GM21526 (cell line): ENCODE measurements around the gene SRSF1.
"Not testable (repeated sequence)": the region's sequence is repeated elsewhere in the genome, so short reads cannot be mapped to it uniquely, and the experiment has no call there.

Source experiments
- ATAC-seq: cut with Tn5 transposase; IDR thresholded peaks from one replicate; pipeline ENCODE4 v1.9.1; 2021; ENCODE audit warnings: moderate library complexity; ENCODE audit not compliant: unreplicated experiment, low FRiP score

The SRSF1 gene

GRCh38 chr17:57970710-57971109 is 36.3 kb downstream of the SRSF1 start:
- no peak for ATAC-seq

DNA sequence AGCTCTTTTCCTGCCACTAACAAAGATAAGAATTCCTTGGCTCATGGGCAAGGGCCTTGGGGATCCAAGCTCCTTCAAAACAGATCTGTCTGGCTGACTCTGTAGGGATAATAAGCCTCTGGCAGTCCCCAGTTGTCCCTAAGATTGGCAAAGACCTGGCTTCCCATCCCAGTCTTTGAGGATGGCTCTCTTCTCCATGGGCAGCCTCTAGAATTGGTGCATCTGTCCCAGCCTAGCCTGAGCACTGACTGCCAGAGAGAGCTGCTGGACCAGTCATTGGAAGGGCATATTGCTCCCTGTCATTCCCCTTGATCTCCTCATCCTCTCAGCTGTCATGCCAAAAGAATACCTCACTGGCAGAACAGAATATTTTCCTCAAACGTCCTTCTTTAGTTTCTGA is 38.6 kb downstream of the SRSF1 start:
- ATAC-seq: no peak

- ATAC-seq: no peak
Observed at GRCh38 chr17:57966875-57967274, 40.2 kb downstream of the SRSF1 start.

DNA sequence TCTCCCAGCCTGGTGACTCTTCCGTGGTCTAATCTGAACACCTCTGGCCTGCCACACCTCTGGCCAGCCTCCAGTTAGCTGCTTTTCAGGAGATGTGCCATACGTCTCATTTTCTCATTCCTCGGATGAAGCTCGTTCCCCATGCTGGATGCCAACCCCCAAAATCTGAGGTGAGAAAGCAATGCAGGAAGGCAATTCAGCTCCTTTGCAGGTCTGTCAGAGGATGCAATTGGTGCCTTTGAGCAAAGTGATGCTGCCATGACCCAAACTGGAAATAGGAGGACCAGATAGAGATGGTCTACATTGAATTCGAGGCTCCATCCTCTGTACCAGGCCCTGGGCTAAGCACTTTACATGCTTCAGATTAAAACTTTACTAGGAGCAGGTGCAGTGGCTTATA is 40.8 kb downstream of the SRSF1 start:
- no peak for ATAC-seq

- no peak for ATAC-seq
Observed at GRCh38 chr17:57965521-57966160, 41.4 kb downstream of the SRSF1 start.

- no peak for ATAC-seq
Observed at GRCh38 chr17:57963149-57963511, 43.9 kb downstream of the SRSF1 start.

- no peak for ATAC-seq
Observed at GRCh38 chr17:57962279-57963148, 44.5 kb downstream of the SRSF1 start.

GRCh38 chr17:57959929-57960328 is 47.1 kb downstream of the SRSF1 start:
- no peak for ATAC-seq

GRCh38 chr17:57958391-57958790 is 48.7 kb downstream of the SRSF1 start:
- ATAC-seq: not testable (repeated sequence)

GRCh38 chr17:57957886-57958285 is 49.2 kb downstream of the SRSF1 start:
- no peak for ATAC-seq

DNA sequence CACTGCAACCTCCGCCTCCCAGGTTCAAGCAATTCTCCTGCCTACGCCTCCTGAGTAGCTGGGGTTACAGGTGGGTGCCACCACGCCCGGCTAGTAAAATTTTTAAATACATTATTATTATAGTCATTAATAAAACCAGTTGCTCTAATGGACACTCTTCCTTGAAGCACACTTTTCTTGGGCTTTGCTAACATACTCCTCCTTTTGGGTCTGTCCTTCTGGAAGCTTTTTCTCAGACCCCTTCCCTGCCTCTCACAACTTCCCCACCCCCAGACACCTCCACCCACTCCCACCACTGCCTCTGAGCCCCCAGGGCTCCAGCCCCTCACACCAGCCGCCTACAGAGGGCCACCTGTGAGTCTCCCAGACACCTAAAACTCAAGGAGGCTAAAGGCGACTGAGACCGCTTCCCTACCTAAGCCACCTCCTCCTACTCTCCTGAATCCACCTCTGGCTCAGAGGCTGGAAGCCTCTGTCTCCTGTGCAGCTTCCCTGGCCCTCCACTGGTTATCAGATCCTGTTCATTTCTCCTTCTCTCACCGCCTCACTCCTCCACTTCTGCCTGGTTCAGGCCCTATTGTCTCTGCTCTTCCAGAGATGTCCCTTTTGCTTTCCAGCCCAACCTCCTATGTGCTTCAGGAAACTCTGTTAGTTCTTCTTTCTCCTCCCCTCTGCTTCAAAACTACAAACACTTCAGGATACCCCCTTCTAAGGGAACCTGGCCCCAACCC is 49.8 kb downstream of the SRSF1 start:
- no peak for ATAC-seq

- no peak for ATAC-seq
Observed at GRCh38 chr17:57956291-57957119, 50.5 kb downstream of the SRSF1 start.

GRCh38 chr17:57955183-57955931 is 51.7 kb downstream of the SRSF1 start, which contains the start of gene CUEDC1:
CUEDC1 (minus strand) TSS chr17:57955412; CDS start chr17:57885564, 69,848 bp downstream.
- peak; percentile 41 for ATAC-seq

GRCh38 chr17:57954397-57955182 is 52.5 kb downstream of the SRSF1 start:
- no peak for ATAC-seq

GRCh38 chr17:57953705-57954396 is 53.2 kb downstream of the SRSF1 start:
- ATAC-seq: no peak
